Skin of body (tissue), 2 donors: ENCODE data around the gene KCNK7. TPM values are rescaled to one million over a fixed set of nuclear protein-coding genes. Genes with fewer than 3 reads are reported as not detected.

ENCODE experiments used
- DNase-seq: peaks from one replicate; lab custom pipeline; 2025; lab: John Stamatoyannopoulos, UW
- total RNA-seq: library from RNA; depleted of rRNA; stranded (reverse); fragments of >200 nt; gene quantifications from one replicate; pipeline ENCODE4 v1.2.3, GENCODE V29; 2014

The KCNK7 gene
- total RNA-seq, 1 donor from 2014 or later, result 8.5 TPM

DNA sequence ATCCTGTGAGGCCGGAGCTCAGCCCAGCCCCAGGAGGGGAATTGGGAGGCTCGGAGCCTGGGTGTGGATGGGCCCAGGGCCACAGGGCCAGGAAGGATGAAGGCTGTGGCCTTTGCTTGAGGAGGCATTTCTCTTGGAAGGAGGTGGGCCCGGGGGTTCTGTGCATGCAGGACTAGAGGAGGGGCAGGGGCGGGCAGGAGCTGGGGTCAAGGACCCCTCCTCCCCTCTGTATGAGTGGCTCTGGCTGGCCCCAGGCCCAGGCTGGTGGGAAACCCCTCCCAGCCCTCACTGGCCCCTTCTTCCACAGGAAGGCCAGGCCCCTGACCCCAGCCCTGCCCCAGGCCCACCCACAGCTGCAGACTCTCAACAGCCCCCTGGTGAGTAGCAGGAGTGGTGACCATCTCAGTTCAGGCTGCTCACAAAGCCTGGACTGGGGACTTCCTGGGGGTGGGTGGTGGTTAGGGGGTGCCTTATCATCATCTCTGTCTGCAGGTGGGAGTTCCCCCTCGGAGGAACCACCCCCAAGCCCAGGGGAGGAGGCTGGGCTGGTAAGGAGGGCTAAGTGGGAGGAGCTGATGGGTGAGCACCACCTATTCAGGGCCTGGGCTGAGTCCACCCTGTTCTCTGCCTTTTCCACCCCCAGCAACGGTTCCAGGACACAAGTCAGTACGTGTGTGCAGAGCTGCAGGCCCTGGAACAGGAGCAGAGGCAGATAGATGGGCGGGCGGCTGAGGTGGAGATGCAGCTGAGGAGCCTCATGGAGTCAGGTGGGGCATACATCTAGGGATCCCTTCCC is 6.0 kb downstream of the KCNK7 start:
- no peak for DNase-seq

DNA sequence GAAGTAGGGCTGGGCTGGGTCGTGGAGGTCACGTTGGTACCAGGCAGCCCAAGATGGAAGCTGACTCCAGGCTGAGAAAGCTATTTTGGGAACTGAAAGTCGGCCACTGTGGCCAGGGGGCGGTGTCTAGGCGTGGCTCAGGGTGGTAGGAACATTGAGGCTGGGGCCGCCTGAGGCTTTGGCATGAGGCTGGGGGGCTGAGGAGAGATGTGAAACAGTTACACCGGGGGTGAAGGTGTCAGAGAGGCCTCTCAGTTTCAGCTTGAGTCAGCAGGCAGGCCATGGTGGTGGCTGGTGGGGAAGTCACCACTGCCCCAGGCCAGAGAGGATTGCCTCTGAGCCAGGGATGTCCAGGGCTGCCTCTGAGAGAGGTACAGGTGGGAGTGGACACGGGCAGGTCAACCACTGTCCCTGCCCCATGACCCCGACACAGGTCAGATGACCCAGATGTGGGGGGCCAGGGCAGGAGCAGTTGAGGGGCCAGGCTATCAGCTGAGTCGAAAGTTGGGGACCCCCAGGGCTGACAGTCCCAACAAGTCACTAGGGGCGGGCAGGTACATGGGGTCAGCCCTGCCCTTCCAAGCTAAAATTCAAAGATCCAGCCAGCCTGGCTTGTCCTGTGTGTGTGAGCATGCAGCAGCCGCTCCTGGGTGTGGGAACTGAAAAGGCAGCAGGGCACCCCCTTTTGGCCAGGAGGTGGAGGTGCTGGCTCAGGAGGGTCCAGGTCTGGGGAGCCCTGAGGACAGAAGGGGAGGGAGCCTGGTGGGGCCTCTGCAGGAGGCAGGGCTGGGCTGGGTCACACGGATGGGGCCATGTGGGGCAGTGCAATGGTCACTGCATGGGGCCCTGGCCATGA is 7.2 kb downstream of the KCNK7 start:
- no peak for DNase-seq

DNA sequence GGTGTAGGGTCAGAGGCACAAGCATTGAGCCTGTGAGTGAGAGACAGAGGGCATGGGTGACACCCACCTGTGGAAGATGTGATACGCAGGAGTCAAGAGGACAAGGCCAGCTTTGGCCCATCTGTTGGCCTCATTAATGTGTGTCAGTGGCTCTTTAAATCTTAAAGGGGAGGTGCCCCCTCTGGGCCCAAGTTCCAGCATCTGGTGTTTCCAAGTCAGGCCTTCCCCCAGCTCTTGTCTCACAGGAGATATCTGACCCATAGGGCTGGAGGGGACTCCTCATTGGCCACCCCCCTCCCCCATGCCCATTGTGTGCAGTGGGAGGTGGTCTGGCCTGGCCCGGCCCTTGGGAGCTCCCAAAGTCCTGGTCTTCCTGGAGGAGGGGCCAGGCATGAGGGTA is 8.9 kb downstream of the KCNK7 start:
- DNase-seq, result no peak

DNA sequence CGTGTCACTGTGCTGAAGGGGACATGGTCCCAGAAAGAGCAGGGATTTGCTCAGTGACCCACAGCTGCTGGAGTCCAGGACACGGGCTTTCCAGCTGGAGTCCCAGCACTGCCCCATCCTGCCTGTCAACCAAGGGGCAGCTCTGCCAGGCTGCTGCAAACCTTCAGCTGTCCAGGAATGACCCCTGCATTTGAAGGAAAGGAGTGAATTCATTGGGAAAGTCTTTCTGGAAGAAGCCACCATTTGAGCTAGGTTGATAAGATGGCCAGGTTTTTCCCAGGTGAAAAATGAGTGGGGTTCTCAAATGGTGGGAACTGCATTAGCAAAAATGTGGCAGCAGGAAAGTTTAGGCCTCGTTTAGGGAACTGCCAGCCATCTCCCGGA is 9.4 kb downstream of the KCNK7 start:
- no peak for DNase-seq

DNA sequence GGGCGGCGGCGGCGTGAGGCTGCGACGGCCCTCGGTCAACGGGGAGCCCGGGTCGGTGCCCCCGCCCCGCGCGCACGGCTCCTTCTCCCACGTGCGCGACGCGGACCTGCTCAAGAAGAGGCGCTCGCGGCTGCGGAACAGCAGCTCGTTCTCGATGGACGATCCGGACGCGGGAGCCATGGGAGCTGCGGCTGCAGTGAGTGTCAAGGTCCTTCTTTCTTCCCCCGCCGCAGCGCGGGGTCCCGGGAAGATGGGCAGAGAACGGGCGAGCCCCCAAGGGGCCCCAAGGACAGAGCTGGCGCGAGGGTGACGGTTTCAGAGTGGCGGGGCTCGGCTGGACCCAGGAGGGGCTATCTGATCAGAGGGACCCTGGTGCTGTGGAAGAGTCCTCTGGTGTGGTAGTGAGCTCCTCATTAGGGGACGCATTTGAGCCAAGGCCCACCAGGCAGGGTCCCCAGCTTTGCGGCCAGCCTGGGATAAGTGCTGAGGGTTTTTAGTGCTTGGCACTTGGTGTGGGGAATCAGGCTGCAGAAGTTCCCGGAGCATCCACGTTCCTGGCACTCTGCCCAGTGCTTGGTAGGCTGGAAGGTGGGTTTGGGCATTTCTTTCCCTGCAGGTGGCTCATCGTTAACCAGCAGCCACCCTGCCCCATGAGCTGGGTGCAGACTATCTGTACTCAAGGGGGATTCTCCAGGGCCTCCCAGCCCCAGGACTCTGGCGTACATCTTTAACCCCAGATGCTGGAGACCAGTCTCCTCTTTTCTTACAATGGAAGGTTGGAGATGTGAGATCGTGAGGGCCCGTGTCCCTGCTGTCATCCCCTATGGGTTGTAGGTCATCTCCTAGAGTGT is 10.0 kb downstream of the KCNK7 start:
- no peak for DNase-seq

DNA sequence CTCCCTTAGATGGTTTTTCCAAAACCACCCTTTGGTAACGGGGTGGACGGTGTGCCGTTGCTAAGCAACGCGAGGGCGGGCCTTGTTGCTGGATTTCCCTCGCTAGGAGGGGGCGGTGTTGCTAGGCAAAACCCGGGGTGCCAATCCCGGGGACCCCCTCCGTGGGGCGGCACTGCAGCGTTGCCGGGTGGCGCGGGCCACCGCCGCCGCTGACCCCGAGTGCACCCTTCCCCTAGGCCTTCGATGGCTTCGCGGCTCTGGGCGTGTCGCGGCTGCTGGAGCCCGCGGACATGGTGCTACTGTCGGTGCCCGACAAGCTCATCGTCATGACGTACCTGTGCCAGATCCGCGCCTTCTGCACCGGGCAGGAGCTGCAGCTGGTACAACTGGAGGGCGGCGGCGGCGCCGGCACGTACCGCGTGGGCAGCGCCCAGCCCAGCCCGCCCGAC is 10.9 kb downstream of the KCNK7 start:
- no peak for DNase-seq

DNA sequence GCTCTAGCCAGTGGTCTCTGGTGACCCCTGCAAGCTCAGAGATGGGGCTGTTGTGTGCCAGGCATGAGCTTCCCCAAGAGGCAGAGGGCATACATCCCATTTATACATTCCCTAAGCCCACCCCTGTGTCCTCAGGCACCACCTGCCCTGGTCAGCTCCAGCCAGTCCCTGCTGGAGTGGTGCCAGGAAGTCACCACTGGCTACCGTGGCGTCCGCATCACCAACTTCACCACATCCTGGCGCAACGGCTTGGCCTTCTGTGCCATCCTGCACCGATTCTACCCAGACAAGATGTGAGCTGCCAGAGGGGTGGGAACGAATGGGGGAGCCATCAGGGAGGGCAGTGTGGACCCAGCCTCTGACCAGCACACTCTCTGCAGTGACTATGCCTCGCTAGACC is 11.5 kb downstream of the KCNK7 start:
- DNase-seq, result no peak

DNA sequence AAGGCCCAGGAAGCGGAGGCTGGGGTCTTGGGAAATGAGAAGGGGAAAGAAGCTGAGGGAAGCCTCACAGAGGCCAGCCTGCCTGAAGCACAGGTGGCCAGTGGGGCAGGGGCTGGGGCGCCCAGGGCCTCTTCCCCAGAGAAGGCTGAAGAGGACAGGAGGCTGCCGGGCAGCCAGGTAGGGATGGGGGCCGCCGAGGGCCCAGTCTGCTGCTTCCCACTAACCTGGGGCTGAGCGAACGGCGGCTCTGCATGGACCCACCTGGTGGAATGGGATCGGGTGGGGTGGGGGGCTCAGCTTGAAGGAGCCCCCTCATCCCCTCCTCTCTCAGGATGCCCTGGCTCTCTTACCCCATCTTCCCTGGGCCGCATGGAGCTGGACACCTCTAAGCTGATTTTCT is 12.0 kb downstream of the KCNK7 start:
- DNase-seq, result no peak

DNA sequence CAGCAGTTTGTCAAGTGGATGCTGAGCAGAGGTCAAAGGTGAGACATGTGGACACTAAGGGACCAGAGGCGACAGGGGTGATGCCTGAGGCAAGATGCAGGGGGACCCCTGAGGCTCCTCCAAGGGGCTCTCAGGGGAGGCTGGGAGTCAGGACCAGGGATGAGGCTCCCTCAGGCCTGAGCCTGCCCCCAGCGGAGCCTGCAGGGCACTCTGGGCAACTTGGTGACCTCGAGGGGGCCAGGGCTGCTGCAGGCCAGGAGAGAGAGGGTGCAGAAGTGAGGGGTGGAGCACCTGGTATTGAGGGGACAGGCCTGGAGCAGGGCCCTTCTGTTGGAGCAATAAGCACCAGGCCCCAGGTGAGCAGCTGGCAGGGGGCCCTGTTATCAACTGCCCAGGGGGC is 13.7 kb downstream of the KCNK7 start:
- DNase-seq, result no peak

DNA sequence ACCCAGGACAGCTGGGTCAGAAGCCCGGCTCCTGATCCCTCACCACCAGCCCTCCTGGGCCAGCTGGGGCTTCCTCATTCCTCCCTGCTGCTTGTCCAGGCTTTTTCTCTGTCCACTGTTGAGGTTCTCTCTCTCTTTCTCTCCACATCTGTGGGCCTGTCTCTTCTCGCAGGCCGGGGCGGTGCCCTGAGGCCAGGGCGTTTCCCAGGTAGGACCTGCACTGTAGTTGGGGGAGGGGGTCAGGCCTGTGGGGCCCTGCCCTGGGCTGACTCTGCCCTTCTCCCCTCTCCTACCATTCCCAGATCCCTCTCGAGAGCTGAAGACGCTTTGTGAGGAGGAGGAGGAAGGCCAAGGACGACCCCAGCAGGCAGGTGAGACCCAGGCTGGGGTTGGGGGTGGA is 14.8 kb downstream of the KCNK7 start:
- DNase-seq, result no peak

DNA sequence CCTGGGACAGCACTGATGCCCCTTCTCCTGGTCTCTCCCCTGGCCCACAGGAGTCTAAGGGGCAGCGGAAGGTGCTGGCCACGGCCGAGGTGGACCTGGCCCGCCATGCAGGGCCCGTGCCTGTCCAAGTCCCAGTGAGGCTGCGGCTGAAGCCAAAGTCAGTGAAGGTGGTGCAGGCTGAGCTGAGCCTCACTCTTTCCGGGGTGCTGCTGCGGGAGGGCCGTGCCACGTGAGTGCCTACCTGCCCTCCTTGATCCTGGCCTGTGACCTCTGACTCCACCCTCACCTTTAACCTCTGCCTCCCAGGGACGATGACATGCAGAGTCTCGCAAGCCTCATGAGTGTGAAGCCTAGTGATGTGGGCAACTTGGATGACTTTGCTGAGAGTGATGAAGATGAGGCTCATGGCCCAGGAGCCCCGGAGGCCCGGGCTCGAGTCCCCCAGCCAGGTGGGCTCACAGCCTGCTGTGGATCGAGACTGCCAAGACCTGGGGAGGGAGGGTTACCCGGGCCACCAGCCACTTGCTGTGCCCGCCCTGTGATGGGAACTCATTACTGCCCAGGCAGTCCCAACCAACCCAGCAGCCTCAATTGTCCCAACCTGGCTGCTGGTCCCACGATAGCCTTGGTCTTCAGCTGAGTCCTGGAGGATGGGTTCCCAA is 15.4 kb downstream of the KCNK7 start:
- no peak for DNase-seq

DNA sequence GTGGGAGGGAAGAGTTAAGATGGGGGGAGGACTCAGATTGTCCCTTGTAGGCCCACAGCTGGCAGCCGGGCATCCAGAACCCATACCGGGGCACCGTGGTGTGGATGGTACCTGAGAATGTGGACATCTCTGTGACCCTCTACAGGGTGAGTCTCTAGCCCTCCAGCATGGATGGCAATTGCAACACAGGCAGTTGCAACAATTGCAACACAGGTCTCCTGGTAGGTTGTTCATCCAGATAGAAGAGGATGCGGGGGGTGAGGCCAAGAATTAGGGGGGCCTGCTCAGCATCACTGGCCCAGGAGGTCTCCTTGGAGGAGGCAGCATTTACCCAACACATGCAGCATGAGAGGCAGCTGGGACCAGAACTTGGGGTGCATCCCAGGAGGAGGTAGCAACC is 16.3 kb downstream of the KCNK7 start:
- DNase-seq, result no peak

DNA sequence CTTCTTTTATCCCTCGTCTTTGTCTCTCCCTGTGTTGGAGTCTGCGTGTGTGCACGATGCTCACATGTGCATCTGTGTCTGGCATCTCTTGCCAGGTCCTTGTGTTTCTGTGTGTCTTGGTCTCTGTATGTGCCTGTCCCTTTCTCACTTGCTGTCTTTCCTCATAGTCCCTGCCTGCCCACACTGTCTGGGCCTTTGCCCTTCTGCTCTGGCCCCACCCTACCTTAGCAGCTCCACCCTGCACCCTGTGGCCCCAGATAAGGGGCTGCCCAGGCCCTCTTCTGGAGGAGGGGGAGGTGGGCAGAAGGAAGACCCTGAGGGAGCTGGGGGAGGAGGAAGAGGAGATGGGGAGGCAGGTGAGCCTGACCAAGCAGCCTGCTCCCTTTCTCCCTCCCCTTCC is 16.9 kb downstream of the KCNK7 start:
- no peak for DNase-seq

DNA sequence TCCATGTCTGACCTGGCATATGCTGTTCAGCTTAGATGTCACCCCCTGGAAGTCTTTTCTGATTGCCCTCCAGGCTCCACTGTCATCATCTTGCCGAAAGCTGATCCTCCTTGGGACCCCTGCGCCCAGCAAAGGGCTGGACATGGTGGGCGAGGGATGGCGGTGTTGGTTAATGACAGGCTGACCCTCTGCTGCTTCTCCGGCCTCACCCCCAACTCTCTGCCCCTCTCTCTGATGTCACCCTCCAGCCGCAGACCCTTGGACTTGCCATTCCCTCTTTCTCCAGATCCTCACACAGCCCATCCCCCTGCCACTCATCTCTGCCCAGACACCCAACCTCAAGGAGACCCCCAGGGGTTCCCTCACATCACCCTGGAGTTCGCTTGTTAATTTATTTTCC is 17.5 kb downstream of the KCNK7 start:
- DNase-seq, result no peak

DNA sequence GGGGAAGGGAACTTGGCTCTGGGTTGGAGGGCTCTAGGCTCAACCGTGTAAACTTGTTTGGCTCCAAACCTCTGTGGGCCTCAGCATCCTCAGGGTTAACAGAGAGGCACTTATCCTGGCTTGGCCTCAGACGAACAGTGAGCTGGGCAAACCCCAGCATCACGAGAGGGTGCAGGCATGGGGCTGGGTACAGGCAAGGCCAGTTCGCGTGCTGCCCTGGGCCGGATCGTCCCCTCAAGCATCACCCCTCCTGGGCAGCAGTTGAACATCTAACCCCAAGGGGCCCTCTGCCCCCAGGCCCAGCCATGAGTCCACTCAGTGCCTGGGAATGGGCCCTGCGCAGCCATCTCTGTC is 17.9 kb downstream of the KCNK7 start:
- DNase-seq, result no peak

DNA sequence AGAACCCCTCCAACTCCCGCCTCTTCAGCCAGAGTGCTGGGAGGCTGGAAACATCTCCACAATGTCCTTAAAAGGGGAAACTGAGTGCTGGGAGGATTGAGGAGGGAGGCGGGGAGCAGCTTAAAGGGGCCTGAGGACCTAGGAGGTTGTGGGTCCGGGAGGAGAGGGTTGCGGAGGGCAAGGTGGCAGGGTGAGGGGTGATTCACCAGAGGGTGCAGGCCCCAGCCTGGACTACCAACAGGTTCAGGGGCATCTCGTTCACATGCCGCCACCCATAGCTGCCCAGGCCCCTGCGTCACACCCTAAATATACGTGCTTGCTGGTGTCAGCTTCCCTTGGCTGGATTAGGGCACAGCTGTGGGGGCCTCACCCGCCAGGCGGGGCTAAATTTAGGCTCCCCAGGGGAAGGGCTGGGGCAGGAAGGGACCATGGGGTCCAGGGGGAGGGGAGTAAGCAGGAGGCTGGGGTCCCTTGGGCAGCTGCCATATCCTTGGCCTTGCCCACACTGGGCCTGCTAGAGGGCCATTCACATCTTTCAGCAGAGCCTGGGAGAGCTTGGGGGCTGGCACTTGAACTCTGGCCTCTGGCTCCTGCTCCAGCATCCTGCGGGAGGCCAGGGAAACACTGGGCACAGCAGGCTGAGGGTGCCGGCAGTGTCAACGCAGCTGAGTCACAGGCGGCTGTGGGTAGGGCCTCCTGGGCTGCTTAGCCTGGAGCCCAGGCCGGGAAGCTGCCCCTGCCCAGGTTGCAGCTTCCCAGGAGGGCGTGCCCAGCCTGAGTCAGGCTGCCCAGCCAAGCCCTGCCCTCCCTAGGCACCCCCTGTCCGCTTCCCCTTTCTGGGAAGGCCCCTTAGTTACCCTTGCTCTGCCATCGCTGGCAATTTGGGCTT is 18.5 kb downstream of the KCNK7 start:
- DNase-seq, result no peak

DNA sequence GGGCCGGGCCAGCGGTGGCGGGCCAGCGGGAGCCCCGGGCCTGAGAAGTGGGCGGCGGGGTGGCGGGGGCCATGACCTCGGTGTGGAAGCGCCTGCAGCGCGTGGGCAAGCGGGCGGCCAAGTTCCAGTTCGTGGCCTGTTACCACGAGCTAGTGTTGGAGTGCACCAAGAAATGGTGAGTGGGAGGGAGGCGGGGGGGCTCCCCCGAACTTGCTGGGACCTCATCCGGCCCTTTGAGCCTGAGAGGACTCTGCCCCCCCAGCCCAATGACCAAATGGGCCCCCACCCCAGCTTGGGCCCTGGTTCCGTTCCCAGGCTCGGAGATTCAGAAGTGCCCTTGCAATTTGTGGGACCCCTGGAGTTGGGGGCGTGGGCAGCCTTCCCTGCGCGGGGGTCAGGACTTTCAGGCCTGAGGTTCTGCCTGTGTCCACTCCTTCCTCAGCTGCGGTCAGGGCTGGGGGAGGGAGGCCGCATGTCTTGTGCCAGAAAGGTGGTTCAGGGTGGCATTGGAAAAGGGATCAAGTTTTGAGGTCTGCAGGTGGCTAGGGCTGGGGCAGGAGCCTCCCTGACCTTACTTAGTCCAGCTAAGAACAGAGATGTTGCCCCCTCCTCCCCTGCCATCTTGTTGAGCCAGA is 19.3 kb downstream of the KCNK7 start:
- DNase-seq, result no peak

DNA sequence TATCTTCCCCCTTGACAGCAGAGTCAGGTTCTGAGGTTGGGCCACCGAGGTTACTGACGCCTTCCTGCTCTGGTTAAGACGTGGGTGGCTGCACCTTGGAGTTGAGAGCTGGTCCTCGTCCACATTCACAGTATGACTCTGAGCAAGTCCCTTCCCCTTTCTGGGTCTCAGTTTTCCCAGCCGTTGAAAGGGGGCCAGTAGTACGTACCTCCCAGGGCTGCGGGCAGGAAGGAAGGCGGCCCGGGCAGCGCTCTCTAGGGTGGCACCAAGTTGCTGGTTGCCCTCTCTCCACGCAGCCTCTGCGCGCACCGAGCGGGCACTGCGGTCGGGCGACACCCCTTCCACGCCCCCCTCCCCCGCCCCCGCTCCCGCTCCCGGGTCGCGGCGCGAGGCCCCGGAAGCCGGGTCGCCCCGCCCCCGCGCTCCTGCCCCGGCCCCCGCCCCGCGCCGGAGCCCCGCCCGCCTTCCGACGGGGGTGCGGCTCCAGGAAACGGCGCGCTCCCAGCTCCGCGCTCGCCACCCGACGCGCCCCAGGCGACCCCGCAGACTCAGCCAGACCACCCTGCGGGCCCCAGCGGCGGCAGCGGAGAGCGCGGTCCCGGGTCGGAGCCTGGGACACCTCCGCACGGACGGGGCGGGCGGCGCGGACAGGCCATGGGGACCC is 19.9 kb downstream of the KCNK7 start, which contains the start of gene EHBP1L1:
Gene EHBP1L1 (plus strand): TSS at position 486 of the 664 bp plus-strand sequence. CDS start 250 bp downstream, outside the sequence.
- DNase-seq, result no peak
